ENCODE data around the gene CIITA.

The CIITA gene

DNA sequence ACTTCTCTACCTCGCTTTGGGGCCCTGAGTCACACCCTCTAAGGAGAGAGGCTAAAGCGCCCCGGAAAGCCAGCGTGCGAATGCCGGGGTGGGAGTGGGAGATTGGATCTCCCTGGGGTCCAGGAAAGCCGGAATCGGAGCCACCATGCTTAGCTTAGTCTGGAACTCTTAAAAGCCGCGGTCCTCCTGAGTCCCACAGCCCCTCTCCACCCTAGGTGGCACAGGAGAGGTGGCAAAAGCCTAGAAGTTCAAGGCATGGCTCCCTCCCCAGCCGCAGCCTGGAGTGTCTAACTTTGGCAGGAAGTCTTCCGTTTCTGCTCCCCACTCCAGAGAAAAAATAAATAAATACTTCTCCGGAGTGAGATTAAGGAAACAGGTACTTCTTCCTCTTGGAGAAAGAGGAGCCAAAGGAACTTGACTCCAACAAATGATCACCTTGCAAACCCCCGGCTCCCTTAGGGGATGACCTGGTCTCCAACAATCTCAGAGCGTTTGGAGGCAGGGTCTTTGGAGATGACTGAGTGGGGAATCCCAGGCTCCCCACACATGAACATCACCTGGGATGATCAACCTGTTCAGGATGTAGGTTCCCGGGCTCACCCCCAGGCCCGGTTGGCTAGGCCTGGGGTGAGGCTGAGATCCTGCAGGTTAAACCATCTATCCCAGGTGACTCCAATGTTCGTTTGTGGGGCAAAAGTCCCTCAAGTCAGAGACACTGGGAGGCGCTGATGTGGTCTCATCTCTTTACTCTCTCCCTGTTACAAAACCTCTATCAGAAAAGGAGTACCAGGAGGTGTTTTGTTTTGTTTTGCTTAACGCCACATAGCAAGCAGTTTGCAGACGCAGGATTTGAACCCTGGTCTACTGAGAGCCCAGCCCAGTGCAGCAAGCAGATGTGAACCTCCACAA lies 2.9 kb downstream of the CIITA start:
- DNase-seq, result no peak

DNA sequence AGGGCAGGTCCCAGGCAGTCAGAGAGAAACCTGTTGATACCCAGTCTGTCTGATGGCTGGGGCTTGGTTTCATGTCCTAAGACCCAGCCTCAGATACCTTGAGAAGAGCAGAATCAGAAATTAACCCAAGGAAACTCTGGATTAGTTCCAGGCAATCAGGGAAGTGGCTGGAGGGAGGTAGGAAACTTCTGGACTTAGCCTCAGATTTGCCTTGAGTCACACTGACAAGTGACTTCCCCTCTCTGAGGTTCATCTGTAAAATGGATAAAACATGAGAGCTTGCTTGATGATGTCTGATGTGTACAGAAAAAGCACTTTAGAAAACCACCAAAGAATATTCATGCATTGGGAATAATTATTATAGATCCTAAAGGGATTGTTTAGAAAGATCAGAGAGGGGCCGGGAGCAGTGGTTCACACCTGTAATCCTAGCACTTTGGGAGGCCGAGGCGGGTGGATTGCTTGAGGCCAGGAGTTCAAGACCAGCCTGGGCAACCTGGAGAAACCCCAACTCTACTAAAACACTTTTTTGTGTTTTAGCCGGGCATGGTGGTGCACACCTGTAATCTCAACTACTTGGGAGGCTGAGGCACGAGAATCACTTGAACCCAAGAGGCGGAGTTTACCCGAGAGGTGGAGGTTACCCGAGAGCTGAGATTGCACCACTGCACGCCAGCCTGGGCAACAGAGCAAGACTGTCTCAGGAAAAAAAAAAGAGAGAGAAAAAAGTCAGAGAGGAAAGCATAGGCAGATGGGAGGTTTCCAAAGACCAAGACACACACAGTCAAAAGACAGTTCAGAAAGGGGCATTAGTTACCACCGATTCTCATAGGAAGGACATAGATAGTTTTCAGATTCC lies 3.8 kb downstream of the CIITA start:
- no peak for DNase-seq

DNA sequence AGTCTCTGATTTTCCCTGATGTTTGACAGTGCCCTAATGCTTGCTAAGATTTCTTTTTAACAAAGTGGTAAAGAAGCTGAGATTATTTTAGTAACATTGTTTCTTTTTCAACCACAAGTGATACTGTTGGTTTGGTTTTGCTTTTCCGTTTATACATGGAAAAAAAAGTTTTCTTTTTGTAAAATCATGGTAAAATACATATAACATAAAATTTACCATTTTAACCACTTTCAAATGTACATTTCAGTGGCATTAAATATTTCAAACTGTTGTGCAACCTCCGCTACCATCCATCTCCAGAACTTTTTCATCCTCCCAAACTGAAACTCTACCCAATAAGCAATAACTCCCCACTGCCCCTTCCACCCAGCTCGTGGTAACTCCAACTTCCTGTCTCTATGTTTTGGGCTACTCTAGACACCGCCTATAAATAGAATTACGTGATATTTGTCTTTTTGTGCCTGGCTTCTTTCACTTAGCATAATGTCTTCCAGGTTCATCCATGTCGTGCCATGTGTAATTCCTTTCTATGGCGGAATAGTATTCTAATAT lies 4.6 kb downstream of the CIITA start:
- no peak for DNase-seq

DNA sequence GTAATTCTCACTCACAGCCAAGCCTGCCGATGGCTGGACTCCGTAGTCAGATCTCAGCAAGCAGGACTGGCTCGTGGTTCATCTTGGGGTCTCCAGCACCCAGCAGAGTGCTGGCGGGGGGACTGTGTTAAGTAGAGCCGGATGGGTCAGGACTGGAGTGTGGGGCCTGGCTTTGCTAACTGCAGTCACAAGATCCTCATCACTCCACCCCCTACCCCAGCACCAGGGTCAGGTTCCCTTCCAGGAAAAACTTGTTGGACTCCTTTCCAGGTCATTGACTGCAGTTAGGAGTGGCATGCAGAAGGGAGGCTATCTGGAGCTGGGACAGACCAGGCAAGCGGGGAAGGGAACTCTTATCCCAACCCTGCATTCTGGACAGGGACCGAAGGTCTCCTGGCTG lies 6.0 kb downstream of the CIITA start:
- no peak for DNase-seq

DNA sequence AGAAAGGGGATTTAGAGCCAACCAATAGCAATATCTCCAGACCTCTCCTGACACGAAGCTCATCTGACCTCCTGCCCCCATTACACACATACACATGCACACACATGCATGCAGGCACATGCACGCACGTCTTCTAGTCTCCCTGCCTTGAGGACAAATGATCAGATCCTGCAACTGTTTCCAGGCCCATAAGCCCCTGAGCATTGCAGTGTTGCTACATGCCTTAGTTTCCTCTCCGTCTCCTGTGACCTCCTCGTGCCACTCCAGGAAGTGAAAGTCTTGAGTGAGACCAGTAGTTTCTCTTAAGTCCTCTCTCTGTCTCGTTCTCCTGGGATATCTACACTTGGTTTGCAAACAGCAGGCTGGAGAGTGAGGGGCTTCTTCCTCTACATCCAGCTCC lies 8.2 kb downstream of the CIITA start:
- DNase-seq, result no peak

DNA sequence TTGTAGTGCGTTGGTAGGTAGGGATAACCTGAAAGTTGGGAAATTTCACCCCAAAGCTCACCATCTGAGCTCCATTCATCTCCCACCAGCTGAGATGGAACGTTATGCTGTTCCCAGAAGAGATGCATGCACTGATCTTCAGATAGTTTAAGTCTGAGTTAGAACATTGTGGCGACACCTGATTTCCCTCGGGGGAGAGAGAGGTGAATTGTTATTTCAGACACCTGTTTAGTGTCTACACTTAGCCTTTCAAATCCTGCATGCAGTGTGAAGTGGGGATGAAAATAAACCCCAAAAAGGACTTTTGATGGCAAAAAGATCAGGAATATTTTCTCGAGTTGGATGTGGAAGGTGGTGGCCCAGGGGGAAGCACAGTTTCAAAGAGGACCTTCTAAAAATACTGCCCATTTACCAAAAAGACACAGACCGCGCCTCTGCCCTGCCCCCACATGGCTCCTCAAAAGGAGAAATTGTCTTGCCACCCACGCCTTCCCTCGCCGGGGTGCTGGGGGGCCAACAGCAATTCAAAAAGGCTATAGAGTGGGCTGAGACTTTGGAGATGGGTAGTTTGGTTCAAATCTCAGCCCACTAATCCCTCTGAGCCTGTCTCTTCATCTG lies 11.4 kb downstream of the CIITA start:
- DNase-seq, result no peak

DNA sequence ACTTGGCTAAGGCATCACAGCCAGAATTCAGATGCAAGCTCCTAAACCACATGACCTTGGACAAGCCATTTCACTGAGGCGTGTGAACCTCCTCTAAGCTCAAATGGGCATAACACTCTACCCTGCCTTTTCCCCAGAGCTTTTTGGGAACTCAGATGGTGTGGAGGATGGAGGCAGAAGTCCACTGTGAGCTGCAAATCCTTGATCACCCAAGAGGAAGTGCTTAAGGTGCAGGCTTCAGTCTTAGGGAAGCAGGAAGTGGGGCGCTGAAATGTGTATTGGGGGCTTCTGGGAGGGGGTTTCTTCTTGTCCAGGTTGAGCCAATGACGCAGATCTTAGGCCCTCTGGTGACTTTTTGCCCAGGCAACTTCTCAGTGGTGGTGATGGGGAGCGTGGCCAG lies 12.9 kb downstream of the CIITA start:
- DNase-seq, result no peak

DNA sequence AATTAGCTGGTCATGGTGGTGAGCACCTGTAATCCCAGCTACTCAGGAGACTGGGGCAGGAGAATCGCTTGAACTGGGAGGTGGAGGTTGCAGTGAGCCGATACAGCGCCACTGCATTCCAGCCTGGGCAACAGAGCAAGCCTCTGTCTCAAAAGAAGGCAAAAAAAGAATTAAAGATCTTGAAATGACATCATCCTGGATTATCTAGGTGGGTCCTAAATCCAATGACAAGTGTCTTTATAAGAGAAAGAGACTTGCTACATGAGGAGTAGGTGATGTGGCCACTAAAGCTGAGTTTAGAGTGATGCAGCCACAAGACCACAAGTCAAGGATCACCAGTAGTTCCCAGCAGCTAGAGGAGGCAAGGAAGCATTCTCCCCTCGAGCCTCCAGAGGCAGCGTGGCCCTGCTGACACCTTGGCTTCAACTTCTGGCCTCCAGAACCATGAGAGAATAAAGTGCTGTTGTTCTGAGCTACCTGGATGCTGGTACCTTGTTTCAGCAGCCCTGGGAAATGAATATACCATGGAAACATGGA lies 15.8 kb downstream of the CIITA start:
- DNase-seq, result no peak

DNA sequence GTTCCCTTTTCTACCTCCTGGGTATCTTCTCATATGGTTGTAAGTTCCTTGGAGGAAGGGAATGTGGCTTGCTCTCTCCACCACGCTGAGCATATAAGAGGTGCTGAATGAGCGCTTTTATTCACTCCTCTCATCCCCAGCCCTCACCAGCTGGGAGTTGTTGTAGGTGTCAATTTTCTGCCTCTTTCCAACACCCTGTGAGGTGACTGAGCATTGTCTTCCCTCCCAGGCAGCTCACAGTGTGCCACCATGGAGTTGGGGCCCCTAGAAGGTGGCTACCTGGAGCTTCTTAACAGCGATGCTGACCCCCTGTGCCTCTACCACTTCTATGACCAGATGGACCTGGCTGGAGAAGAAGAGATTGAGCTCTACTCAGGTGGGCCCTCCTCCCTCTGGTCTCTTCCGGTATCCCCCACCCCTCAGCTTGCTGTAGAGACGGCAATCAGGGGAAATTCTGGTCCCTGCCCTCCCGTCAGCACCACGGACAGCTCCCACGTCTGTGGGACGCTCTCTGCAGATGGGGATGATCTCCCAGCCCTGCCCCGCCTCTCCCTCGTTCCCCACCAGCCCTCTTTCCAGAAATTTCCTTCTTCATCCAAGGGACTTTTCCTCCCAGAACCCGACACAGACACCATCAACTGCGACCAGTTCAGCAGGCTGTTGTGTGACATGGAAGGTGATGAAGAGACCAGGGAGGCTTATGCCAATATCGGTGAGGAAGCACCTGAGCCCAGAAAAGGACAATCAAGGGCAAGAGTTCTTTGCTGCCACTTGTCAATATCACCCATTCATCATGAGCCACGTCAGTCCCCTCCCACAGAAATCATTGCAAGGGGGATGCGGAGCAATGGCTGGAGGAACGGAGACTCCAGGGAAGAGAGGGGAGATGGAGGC lies 18.3 kb downstream of the CIITA start:
- DNase-seq, result no peak

DNA sequence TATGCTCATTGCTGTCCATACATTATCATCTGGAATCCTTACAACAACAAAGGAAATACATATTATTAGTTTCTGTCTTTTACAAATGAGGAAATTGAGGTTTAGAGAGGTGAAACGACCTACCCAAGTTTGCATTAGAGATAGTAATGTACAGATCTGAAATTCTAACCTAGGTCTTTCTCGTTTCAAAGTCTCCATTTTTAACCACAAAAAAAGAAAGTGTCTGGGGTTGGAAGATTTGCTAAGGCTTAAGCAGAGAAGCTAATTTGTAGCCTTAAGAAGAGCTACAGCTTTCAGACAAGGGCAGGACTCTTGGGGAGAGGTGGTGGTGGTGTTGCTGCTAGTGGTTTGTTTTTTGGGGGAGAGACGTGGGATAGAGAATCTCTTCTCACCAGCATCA lies 19.2 kb downstream of the CIITA start:
- no peak for DNase-seq

DNA sequence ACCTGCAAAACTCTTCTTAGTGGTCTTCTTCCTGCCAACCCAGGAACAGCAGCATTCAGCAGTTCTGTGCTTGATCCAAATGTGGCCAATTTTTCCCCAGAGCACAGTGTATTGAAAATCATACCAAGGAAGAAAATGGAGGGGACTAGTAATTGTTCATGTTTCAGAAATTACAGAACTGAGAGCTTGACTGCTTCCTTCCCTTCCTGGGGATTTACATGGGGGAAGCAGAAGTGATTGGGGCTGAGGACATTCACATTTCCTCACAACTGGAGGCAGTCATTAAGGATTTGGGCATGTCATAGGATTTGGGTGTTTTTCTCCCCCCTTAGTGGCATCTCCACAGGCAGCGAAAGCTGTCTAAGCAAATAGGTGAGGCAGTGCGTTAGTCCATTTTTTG lies 19.7 kb downstream of the CIITA start:
- DNase-seq, result no peak

DNA sequence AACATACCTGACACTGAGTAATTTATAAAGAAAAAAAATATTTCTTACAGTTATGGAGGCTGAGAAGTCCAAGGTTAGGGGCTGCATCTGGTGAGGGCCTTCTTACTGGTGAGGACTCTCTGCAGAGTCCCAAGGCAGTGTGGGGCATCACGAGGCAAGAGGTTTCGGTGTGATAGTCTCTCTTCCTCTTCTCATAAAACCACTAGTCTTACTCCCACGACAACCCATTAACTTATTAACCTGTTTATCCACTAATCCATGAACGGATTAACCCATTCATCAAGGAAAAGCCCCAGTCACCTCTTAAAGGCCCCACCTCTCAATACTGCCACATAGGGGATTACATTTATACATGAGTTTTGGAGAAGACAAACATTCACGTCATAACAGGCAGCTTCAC lies 20.1 kb downstream of the CIITA start:
- no peak for DNase-seq

DNA sequence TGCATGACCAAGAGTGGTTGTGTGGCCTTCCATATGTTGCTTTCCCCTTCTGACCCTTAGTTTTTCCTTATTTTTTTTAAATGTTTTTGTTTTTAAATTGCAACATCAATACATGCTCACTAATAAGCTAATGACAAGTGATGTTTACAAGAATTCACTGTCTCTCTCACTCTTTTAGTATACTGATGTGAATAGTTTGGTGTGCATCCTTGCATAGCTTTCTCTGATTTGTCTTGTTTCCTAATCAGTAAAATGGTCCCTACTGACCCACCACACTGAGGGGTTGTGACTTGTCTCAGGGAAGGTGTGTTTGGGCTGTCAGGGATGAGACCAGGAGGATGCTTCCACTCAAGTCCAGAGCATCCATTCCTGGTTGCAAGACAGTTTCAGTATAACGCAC lies 26.0 kb downstream of the CIITA start:
- DNase-seq, result no peak

DNA sequence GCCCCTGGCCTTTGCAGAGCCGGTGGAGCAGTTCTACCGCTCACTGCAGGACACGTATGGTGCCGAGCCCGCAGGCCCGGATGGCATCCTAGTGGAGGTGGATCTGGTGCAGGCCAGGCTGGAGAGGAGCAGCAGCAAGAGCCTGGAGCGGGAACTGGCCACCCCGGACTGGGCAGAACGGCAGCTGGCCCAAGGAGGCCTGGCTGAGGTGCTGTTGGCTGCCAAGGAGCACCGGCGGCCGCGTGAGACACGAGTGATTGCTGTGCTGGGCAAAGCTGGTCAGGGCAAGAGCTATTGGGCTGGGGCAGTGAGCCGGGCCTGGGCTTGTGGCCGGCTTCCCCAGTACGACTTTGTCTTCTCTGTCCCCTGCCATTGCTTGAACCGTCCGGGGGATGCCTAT lies 29.5 kb downstream of the CIITA start:
- no peak for DNase-seq

DNA sequence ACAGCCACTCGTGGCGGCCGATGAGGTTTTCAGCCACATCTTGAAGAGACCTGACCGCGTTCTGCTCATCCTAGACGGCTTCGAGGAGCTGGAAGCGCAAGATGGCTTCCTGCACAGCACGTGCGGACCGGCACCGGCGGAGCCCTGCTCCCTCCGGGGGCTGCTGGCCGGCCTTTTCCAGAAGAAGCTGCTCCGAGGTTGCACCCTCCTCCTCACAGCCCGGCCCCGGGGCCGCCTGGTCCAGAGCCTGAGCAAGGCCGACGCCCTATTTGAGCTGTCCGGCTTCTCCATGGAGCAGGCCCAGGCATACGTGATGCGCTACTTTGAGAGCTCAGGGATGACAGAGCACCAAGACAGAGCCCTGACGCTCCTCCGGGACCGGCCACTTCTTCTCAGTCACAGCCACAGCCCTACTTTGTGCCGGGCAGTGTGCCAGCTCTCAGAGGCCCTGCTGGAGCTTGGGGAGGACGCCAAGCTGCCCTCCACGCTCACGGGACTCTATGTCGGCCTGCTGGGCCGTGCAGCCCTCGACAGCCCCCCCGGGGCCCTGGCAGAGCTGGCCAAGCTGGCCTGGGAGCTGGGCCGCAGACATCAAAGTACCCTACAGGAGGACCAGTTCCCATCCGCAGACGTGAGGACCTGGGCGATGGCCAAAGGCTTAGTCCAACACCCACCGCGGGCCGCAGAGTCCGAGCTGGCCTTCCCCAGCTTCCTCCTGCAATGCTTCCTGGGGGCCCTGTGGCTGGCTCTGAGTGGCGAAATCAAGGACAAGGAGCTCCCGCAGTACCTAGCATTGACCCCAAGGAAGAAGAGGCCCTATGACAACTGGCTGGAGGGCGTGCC lies 30.1 kb downstream of the CIITA start:
- DNase-seq, result no peak

DNA sequence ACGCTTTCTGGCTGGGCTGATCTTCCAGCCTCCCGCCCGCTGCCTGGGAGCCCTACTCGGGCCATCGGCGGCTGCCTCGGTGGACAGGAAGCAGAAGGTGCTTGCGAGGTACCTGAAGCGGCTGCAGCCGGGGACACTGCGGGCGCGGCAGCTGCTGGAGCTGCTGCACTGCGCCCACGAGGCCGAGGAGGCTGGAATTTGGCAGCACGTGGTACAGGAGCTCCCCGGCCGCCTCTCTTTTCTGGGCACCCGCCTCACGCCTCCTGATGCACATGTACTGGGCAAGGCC lies 30.7 kb downstream of the CIITA start:
- no peak for DNase-seq

DNA sequence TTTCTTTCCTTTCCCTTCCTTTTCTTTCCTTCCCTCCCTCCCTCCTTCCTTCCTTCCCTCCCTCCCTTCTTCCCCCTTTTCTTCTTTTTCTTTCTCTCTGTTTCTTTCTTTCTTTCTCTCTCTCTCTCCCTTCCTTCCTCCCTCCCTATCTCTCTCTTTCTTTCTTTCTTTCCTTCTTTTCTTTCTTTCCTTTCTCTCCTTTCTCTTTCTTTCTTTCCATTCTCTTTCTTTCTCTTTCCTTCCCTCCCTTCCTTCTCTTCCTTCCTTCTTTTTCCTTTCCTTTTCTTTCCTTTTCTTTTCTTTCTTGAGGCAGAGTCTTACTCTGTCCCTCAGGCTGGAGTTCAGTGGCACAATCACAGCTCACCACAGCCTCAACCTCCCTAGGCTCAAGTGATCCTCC lies 34.3 kb downstream of the CIITA start:
- DNase-seq, result no peak

DNA sequence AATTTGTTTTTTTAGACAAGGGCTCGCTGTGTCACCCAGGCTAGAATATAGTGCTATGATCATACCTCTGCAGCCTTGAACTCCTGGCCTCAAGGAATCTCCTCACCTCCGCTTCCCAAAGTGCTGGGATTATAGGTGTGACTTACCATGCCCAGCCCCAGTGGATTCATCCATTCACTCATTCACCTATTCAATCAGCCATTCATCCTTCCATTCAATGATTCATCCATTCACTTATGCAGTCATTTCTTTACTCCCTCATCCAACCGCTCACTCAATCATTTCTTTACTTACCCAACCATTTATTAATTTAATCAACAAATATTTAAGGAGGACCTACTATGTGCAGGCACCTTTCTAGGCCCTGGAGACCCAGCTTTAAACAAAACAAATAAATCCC lies 39.5 kb downstream of the CIITA start:
- DNase-seq, result no peak

DNA sequence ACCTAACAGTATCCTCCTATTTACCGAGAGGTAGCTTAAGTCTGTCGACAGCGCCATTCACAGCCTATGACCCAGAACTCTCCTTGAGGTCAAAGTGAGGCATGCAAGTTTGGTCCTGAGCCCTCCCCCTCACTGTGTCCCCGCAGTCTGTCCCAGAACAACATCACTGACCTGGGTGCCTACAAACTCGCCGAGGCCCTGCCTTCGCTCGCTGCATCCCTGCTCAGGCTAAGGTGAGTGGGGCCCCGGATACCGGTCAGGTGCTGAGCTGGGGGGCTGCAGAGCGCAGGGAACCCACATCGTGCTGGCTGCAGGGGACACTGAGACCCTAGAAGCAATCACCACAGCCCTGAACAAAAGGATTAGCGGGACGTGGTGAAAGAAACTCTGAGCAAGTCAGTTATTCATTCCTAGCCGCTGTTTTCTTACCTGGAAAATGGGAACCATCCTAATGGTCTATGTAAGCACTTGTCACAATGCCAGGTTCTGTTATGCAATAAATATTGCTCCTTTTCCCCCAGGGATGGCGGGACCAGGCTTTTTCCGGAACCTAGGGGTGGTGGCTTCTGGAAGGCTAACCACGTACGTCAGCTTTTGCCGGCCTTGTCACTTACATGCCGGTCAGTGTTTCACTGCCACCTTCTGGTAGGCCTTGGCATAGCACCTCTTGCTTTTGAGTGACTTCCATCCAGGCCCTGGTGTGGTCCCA lies 41.4 kb downstream of the CIITA start:
- DNase-seq, result peak; percentile 85

DNA sequence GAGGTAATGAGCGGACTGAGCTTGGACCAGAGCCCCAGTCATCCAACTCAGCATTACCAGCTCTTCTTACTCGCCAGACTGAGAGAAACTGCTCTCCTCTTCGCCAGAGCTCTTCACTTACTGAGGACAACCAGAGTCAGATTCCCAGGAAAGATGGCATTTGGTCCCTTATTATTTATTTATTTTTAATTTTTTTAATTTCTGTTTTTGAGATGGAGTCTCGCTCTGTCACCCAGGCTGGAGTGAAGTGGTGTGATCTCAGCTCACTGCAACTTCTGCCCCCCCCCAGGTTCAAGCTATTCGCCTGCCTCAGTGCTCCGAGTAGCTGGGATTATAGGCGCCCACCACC lies 42.0 kb downstream of the CIITA start:
- DNase-seq, result no peak

Measured in NCI-H1694 (cell line).